ENCODE measurements around the gene NUP214. TPM values are rescaled to one million over a fixed set of nuclear protein-coding genes. Genes with fewer than 3 reads are reported as not detected.

Gene NUP214
- total RNA-seq, 1 donor from 2014 or later: 67.4 TPM

DNA sequence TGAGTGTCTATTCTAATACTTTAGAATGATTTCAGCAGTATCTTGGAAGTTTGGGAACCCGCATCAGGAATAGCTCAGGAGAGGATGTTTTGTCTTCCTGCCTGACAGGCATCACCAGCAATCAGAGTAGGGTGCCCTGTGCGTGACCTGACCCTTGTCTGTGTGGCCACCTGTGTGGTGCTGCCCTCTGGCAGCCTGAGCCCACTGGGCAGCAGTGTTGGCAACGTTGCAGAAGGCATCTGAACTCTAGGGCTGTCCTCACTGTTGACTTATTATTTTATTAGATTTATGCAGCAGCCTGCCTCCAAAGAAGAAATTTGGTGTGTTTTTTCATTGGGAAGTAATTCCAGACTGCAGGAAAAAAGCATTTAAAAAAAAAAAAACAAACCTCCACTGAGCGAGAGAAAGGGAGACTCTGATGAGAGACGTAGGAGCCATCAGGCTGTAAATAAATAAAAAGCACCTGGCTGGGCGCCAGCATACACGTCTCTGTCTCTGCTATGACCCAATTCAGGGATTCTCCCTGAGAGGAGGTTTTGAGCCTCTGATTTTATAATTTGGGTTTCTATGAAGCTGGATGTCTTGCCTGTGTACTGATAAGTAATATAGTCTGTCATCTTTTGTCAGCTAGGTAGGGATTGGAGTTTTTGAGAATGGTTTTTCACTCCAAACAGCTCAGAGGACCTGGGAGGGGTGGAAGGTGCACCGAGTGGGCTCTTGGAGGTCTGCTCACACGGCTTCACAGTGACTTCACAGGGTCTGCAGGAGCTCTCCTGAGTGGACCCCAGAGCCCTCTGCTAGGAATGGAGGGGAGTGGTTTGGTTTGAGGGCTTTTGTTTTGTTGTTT lies 101.9 kb downstream of the NUP214 start:
- Mint-ChIP-seq H3K36me3 (ENCODE audit: low read depth) (peaks cover 60% of the 10 kb centered on the region), H3K9me3 (no peaks in the 10 kb centered on the region), H3K27me3 (ENCODE audit: low read depth) (no peaks in the 10 kb centered on the region), H3K4me3 (ENCODE audit: low read depth) (no peak overlapping the region), H3K27ac (peak overlapping the region; percentile 47), H3K4me1 (ENCODE audit: low read depth) (peaks cover 6% of the 10 kb centered on the region)
- intact Hi-C loops (cut with micrococcal nuclease): no loop called here
- DNase-seq (ENCODE audit: low spot score): no peak

DNA sequence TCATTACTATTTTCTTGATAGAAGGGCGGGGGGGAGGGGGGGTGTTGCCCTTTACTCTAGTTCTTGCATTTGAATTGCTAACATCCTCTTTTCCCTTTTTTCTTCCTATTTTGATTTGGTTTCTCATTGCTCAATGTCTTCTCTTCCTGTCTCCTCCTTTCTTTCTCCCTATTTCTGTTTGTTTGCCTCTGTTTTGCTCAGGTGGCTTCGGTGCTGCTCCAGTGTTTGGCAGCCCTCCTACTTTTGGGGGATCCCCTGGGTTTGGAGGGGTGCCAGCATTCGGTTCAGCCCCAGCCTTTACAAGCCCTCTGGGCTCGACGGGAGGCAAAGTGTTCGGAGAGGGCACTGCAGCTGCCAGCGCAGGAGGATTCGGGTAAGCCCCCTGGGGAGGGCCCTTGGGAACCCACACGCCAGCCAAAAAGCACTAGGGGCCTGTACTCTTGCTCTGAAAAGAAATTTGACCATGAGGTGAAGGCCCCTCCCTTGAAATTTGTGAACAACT lies 102.6 kb downstream of the NUP214 start:
- H3K4me3 Mint-ChIP-seq (ENCODE audit: low read depth): no peak overlapping the region
- H3K36me3 Mint-ChIP-seq (ENCODE audit: low read depth): peaks cover 58% of the 10 kb centered on the region
- DNase-seq (ENCODE audit: low spot score): no peak
- peak overlapping the region; percentile 30 for H3K27ac Mint-ChIP-seq
- no peaks in the 10 kb centered on the region for H3K9me3 Mint-ChIP-seq
- peaks cover 6% of the 10 kb centered on the region for H3K4me1 Mint-ChIP-seq (ENCODE audit: low read depth)
- intact Hi-C loops (cut with micrococcal nuclease): no loop called here
- no peaks in the 10 kb centered on the region for H3K27me3 Mint-ChIP-seq (ENCODE audit: low read depth)

DNA sequence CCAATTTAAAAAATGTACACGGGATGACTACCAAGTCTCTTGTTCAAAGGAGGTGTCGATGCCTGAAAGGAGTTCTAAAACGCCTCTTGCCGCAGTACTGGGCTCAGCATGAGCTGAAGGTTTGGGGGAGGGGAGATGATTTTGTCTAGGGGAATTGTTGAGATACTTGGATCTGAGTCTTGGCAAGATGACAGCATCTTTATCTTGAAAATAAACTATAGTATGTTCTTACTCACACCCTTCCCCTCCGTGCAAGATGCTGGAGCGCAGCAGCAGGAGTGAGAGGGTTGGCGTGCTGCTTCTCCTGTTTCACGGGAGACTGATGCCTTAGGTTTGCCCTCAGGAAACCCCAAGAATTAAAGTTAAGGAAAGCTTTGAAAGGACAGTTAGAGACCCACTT lies 103.6 kb downstream of the NUP214 start:
- no peak overlapping the region for H3K27ac Mint-ChIP-seq
- no peak for DNase-seq (ENCODE audit: low spot score)
- intact Hi-C loops (cut with micrococcal nuclease): no loop called here
- no peak overlapping the region for H3K4me3 Mint-ChIP-seq (ENCODE audit: low read depth)
- H3K27me3 Mint-ChIP-seq (ENCODE audit: low read depth): no peaks in the 10 kb centered on the region
- H3K9me3 Mint-ChIP-seq: no peaks in the 10 kb centered on the region
- H3K4me1 Mint-ChIP-seq (ENCODE audit: low read depth): peaks cover 12% of the 10 kb centered on the region
- peaks cover 63% of the 10 kb centered on the region for H3K36me3 Mint-ChIP-seq (ENCODE audit: low read depth)

DNA sequence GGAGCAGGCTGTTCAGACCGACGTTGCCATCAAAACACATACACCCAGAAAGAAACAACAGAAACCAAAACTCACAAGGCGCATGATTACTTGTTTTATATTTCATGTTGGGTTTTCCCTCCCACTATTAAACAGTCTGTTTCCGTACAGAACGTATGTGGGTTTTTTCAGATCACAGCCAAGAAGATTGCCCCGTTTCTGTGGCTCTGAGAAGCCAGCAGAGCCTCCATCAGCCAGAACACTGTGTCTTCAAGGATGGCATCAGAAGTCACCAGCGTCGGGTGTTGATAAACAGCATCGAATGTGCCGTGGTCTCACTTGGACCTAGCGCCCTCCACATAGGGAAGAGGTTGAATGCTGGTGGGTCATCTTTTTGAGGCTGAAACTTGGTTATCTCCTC lies 108.2 kb downstream of the NUP214 start:
- H3K4me3 Mint-ChIP-seq (ENCODE audit: low read depth): peak overlapping the region; percentile 39
- H3K27me3 Mint-ChIP-seq (ENCODE audit: low read depth): no peaks in the 10 kb centered on the region
- peaks cover 23% of the 10 kb centered on the region for H3K4me1 Mint-ChIP-seq (ENCODE audit: low read depth)
- peaks cover 57% of the 10 kb centered on the region for H3K36me3 Mint-ChIP-seq (ENCODE audit: low read depth)
- intact Hi-C loops (cut with micrococcal nuclease): no loop called here
- no peaks in the 10 kb centered on the region for H3K9me3 Mint-ChIP-seq
- peak overlapping the region; percentile 85 for H3K27ac Mint-ChIP-seq
- DNase-seq (ENCODE audit: low spot score): no peak

DNA sequence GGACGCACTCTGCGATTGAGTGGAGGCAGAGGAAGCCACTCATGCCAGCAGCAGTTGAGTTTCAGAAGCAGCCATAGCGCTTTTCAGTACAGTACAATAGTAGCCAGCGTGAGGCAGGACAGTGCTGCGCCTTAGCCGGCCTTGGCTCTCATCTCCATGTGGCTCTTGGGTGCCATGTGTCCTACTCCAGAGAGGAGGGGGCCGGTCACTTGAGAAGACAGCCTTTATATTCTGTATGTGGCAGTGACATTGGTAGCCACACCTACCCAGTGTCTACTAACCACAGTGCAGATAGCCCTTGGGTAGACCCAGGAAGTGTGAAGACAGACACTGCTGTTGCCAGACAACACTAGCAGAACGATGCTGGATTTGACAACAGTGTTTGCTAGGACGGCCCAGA lies 108.6 kb downstream of the NUP214 start:
- Mint-ChIP-seq H3K36me3 (ENCODE audit: low read depth) (peaks cover 52% of the 10 kb centered on the region), H3K4me1 (ENCODE audit: low read depth) (peaks cover 24% of the 10 kb centered on the region), H3K9me3 (no peaks in the 10 kb centered on the region), H3K27ac (peak overlapping the region; percentile 85), H3K27me3 (ENCODE audit: low read depth) (no peaks in the 10 kb centered on the region), H3K4me3 (ENCODE audit: low read depth) (no peak overlapping the region)
- DNase-seq (ENCODE audit: low spot score): no peak
- intact Hi-C loops (cut with micrococcal nuclease): no loop called here

DNA sequence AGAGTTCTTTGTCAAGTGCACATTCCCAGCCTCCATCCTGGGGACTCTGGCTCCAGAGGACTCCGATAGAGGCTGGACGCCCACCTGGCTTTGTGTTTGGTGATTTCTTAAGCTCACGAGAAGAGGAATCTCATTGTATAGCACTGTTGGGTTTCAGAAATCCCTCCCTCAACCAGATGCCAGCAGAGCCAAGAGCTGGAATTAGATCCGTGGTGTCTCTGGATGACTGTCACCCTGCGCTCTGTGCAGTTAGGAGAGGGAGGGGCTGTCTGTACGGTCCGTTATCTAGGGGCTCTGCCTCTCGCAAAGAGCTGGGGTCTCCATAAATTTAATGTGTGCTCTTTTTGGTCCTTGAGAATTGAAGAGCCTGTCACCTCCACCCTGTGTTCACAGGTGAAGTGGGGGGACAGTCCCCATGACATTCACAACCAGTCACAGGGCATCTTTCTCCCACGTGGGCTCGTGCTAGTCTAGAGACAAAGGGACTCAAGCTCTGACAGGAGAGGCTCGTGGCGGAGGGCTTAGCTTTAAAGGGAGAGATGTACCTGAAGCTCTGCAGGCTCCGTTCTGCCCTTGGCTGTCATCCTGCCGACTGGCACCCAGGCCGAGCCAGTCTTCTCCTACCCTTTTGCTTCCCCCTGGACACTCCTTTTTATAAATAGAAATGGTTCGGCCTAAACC lies 109.6 kb downstream of the NUP214 start:
- Mint-ChIP-seq H3K36me3 (ENCODE audit: low read depth) (peaks cover 48% of the 10 kb centered on the region), H3K4me1 (ENCODE audit: low read depth) (peaks cover 27% of the 10 kb centered on the region), H3K27ac (no peak overlapping the region), H3K27me3 (ENCODE audit: low read depth) (no peaks in the 10 kb centered on the region), H3K4me3 (ENCODE audit: low read depth) (no peak overlapping the region), H3K9me3 (no peaks in the 10 kb centered on the region)
- DNase-seq (ENCODE audit: low spot score): no peak
- intact Hi-C loops (cut with micrococcal nuclease): loop anchor here (5.0 kb wide), 1 partner anchor 58 kb away; no protein-coding TSS in a partner anchor

DNA sequence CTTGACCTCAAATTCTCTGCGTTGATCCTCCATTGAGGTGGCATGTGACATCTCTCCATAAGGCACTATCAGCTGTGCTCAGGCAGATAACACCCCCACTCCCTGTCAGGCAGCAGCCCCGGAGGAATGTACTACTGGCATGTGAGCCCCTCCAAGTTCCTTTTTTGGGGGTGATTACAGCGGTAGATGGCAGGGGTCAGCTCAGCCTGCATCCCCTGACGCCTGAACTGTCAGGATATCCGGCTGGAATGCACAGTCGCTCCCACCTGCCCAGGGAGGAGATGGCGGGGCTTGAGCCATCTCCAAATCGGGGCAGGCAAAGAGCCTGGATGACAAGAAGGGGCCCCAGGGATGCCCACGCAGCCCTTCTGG lies 110.1 kb downstream of the NUP214 start:
- H3K4me1 Mint-ChIP-seq (ENCODE audit: low read depth): peaks cover 27% of the 10 kb centered on the region
- no peaks in the 10 kb centered on the region for H3K27me3 Mint-ChIP-seq (ENCODE audit: low read depth)
- intact Hi-C loops (cut with micrococcal nuclease): loop anchor here (5.0 kb wide), 1 partner anchor 58 kb away; no protein-coding TSS in a partner anchor
- H3K36me3 Mint-ChIP-seq (ENCODE audit: low read depth): peaks cover 43% of the 10 kb centered on the region
- no peak overlapping the region for H3K27ac Mint-ChIP-seq
- no peaks in the 10 kb centered on the region for H3K9me3 Mint-ChIP-seq
- H3K4me3 Mint-ChIP-seq (ENCODE audit: low read depth): no peak overlapping the region
- no peak for DNase-seq (ENCODE audit: low spot score)

DNA sequence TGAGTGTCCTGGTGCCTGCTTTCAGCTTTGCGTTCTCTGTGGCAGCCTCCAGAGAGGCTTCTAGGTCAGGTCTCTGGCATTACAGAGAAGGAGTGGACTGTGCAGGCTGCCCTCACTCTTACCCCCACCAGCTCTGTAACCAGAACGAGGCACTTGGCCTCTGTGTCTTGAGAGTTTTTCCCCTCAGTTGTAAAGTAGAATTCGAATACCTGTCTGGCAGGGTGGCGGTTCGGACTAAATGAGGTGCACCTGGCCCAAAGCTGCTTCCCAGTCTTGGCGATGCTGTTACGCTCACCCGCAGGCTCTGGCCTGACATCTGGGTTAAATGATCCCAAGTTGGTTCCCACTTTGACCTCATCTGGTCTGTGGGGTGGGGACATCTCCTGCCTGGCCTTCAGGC lies 110.8 kb downstream of the NUP214 start:
- no peak overlapping the region for H3K27ac Mint-ChIP-seq
- DNase-seq (ENCODE audit: low spot score): no peak
- peaks cover 27% of the 10 kb centered on the region for H3K4me1 Mint-ChIP-seq (ENCODE audit: low read depth)
- H3K36me3 Mint-ChIP-seq (ENCODE audit: low read depth): peaks cover 38% of the 10 kb centered on the region
- no peaks in the 10 kb centered on the region for H3K27me3 Mint-ChIP-seq (ENCODE audit: low read depth)
- H3K4me3 Mint-ChIP-seq (ENCODE audit: low read depth): no peak overlapping the region
- intact Hi-C loops (cut with micrococcal nuclease): loop anchor here (5.0 kb wide), 1 partner anchor 59 kb away; no protein-coding TSS in a partner anchor
- H3K9me3 Mint-ChIP-seq: no peaks in the 10 kb centered on the region

DNA sequence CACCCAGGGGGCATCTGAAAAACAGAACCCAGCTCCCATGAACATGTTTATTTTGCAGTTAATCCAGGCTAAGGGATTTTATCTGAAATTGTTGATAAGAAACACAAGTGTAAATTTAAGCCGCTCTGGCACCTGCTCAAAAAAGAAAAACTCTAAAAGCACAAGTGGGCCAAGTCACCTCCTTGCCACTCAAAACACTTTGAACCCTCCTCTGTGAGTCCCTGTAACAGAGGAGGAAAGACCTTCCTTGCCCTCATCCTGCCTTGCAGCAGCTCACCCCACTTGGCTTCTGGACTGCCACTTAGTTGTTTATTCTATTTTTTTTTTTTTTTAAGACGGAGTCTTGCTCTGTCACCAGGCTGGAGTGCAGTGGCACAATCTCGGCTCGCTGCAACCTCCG lies 111.4 kb downstream of the NUP214 start:
- Mint-ChIP-seq H3K27ac (peak overlapping the region; percentile 33), H3K27me3 (ENCODE audit: low read depth) (no peaks in the 10 kb centered on the region), H3K9me3 (no peaks in the 10 kb centered on the region), H3K36me3 (ENCODE audit: low read depth) (peaks cover 35% of the 10 kb centered on the region), H3K4me1 (ENCODE audit: low read depth) (peaks cover 27% of the 10 kb centered on the region), H3K4me3 (ENCODE audit: low read depth) (no peak overlapping the region)
- DNase-seq (ENCODE audit: low spot score): no peak
- intact Hi-C loops (cut with micrococcal nuclease): loop anchor here (5.0 kb wide), 1 partner anchor 59 kb away; no protein-coding TSS in a partner anchor

DNA sequence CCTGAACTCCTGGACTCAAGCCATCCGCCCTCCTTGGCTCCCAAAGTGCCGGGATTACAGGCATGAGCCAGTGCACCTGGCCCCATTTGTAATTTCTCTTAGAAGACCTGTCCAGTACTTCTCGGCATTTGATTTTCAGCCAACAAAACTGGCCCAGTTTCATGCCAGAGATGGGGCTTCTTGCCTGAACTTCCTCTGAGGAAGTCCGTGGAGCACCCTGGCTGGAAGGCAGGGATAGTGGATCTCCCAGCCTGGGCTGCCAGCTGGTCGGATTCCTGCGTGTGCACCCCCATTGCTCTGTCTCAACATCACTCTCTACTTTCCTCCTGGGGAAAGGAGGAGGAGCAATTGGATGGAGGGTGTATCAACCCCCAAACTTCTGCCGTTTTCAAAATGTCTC lies 111.9 kb downstream of the NUP214 start:
- H3K4me1 Mint-ChIP-seq (ENCODE audit: low read depth): peaks cover 27% of the 10 kb centered on the region
- H3K36me3 Mint-ChIP-seq (ENCODE audit: low read depth): peaks cover 29% of the 10 kb centered on the region
- H3K27me3 Mint-ChIP-seq (ENCODE audit: low read depth): no peaks in the 10 kb centered on the region
- H3K9me3 Mint-ChIP-seq: no peaks in the 10 kb centered on the region
- no peak for DNase-seq (ENCODE audit: low spot score)
- intact Hi-C loops (cut with micrococcal nuclease): loop anchor here (5.0 kb wide), 1 partner anchor 60 kb away; no protein-coding TSS in a partner anchor
- peak overlapping the region; percentile 45 for H3K4me3 Mint-ChIP-seq (ENCODE audit: low read depth)
- peak overlapping the region; percentile 93 for H3K27ac Mint-ChIP-seq

DNA sequence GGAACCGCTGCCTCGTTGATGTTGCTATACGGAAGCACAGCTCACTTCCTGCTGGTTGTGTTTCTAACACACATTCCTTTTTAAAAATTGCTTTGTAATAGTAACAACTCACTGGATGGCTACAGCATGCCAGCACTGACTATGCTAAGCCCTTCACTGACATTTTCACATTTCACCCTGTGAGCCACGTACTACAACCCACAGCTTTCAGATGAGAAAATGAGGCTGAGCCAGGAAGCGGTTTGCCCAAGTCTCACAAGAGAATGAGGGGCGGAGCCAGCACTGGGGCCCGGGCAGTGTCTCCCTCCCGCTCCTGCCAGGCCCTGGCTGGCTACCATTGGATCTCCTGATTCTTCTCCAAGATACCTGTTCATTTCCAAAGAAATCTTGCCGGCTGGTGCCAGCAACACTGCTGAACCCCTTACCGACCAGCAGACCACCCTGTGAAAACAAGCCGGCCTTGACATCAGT lies 112.6 kb downstream of the NUP214 start:
- H3K27ac Mint-ChIP-seq: peak overlapping the region; percentile 93
- peaks cover 30% of the 10 kb centered on the region for H3K36me3 Mint-ChIP-seq (ENCODE audit: low read depth)
- DNase-seq (ENCODE audit: low spot score): peak; percentile 82
- H3K4me1 Mint-ChIP-seq (ENCODE audit: low read depth): peaks cover 27% of the 10 kb centered on the region
- no peaks in the 10 kb centered on the region for H3K27me3 Mint-ChIP-seq (ENCODE audit: low read depth)
- peaks cover 3% of the 10 kb centered on the region for H3K9me3 Mint-ChIP-seq
- peak overlapping the region; percentile 34 for H3K4me3 Mint-ChIP-seq (ENCODE audit: low read depth)
- intact Hi-C loops (cut with micrococcal nuclease): loop anchor here (1.0 to 5.0 kb wide), 3 partner anchors 14 to 61 kb away; no protein-coding TSS in a partner anchor

DNA sequence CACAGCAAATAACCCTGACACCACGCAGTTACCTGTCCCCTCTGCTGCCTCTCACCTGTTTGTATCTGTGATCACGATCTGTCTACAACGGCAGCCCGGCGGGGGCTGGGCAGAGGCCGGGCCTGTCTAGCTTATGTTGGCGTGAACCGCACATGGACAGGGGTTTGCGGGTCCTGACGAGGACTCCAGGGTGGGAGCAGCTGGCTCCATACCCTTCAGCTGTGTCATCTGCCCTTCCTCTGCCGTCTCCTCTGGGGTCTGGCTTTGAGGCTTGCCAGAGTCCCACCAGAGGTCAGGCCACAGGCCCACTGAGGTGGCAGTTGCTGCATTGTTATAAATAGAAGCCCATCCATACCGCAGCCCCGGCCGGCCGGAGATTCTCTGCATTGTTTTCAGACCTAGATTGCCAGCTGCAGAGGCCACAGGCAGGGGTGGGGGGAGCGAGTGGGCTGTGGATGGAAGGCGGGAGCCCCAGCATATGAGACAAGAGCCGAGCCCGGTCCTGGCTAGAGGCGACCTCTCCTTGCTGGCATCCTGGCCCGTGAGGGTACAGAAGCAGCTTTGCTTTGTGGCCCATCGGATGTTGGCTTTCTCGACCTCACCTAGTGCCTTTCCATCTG lies 113.1 kb downstream of the NUP214 start:
- peaks cover 5% of the 10 kb centered on the region for H3K9me3 Mint-ChIP-seq
- peak overlapping the region; percentile 93 for H3K27ac Mint-ChIP-seq
- H3K36me3 Mint-ChIP-seq (ENCODE audit: low read depth): peaks cover 29% of the 10 kb centered on the region
- H3K4me1 Mint-ChIP-seq (ENCODE audit: low read depth): peaks cover 24% of the 10 kb centered on the region
- H3K4me3 Mint-ChIP-seq (ENCODE audit: low read depth): peak overlapping the region; percentile 34
- H3K27me3 Mint-ChIP-seq (ENCODE audit: low read depth): no peaks in the 10 kb centered on the region
- DNase-seq (ENCODE audit: low spot score): no peak
- intact Hi-C loops (cut with micrococcal nuclease): loop anchor here (1.0 to 5.0 kb wide), 3 partner anchors 14 to 61 kb away; no protein-coding TSS in a partner anchor

Measured in activated T-helper 2 cell treated with anti-CD3 and anti-CD28 coated beads, Interferon-gamma antibody, Interleukin-2, Interleukin-4, amounts not matched to agents 10 μg/mL and 5 μg/mL and 100 μg/mL, durations not matched to agents 14 hours and 24 hours and 36 hours (primary cell).